Keratinocyte (primary cell): Measurements from ENCODE around the gene LDLRAD2. TPM values are rescaled to one million over a fixed set of nuclear protein-coding genes. Genes with fewer than 3 reads are reported as not detected.

Experiments
- DNase-seq: peaks from one replicate; pipeline ENCODE4 v3.0.0-alpha.2; 2011; ENCODE audit warnings: low read depth, missing footprints, low spot score
- FAIRE-seq: peaks from 2 replicates; lab custom pipeline; 2011; peaks lifted over from hg19 to GRCh38; lab: Jason Lieb, UNC
- H2AFZ ChIP-seq: 2 replicates; pipeline ENCODE4 v1.6.0; 2012; ENCODE audit warnings: low read length, control low read depth, inconsistent platforms; ENCODE audit not compliant: control insufficient read depth
- H3K27ac ChIP-seq: 2 replicates; pipeline ENCODE4 v1.5.1; 2011; ENCODE audit warnings: low read length; ENCODE audit not compliant: control insufficient read depth, insufficient read depth
- H3K27me3 ChIP-seq: 3 replicates; pipeline ENCODE4 v1.6.0; 2011; ENCODE audit warnings: low read length; ENCODE audit not compliant: control insufficient read depth, insufficient read depth; ENCODE audit errors: extremely low read depth
- H3K36me3 ChIP-seq, 2 experiments: 2 replicates in 1 of 2; 3 replicates in 1 of 2; pipeline ENCODE4 v1.5.1; 2011; ENCODE audit warnings: low read length in 2 of 2, mild to moderate bottlenecking in 1 of 2; ENCODE audit not compliant: control insufficient read depth in 2 of 2, insufficient read depth in 2 of 2; ENCODE audit errors: extremely low read depth in 1 of 2
- H3K4me1 ChIP-seq: 3 replicates; pipeline ENCODE4 v1.5.1; 2011; ENCODE audit warnings: low read length; ENCODE audit not compliant: control insufficient read depth, insufficient read depth; ENCODE audit errors: extremely low read depth
- H3K4me2 ChIP-seq: 3 replicates; pipeline ENCODE4 v1.6.0; 2011; ENCODE audit warnings: low read depth, low read length; ENCODE audit not compliant: control insufficient read depth, insufficient read depth; ENCODE audit errors: extremely low read depth
- H3K4me3 ChIP-seq, 3 experiments: fragments of 200-600 bp in 1 of 3; sonication (generic) in 1 of 3; 2 replicates in 2 of 3; 3 replicates in 1 of 3; pipeline ENCODE4 v1.5.1; 2011 to 2016; ENCODE audit warnings: low read length in 3 of 3, mild to moderate bottlenecking in 3 of 3, control low read depth in 2 of 3, inconsistent platforms in 1 of 3, low read depth in 1 of 3, mixed read lengths in 1 of 3, mixed run types in 1 of 3, moderate library complexity in 1 of 3; ENCODE audit not compliant: control insufficient read depth in 2 of 3, insufficient read depth in 2 of 3; ENCODE audit errors: extremely low read depth in 1 of 3
- H3K79me2 ChIP-seq: 2 replicates; pipeline ENCODE4 v1.6.0; 2012; ENCODE audit warnings: low read length; ENCODE audit not compliant: control insufficient read depth, insufficient read depth
- H3K9ac ChIP-seq: 3 replicates; pipeline ENCODE4 v1.6.0; 2011; ENCODE audit warnings: low read length; ENCODE audit not compliant: control insufficient read depth, insufficient read depth; ENCODE audit errors: extremely low read depth
- H3K9me1 ChIP-seq: 3 replicates; pipeline ENCODE4 v1.6.0; 2011; ENCODE audit warnings: low read length; ENCODE audit not compliant: control insufficient read depth, insufficient read depth; ENCODE audit errors: extremely low read depth
- H3K9me3 ChIP-seq: 2 replicates; pipeline ENCODE4 v1.5.1; 2012; ENCODE audit warnings: low read depth, low read length; ENCODE audit not compliant: control insufficient read depth
- H4K20me1 ChIP-seq: 3 replicates; pipeline ENCODE4 v1.6.0; 2011; ENCODE audit warnings: low read length; ENCODE audit not compliant: control insufficient read depth, insufficient read depth; ENCODE audit errors: extremely low read depth
- CTCF ChIP-seq, 3 experiments: IDR thresholded peaks in 1 of 3; conservative IDR thresholded peaks in 1 of 3; optimal IDR thresholded peaks in 1 of 3; 2 replicates in 2 of 3; 3 replicates in 1 of 3; pipeline versions ENCODE3 to v1.5.1; 2011; ENCODE audit warnings: low read length in 3 of 3, mild to moderate bottlenecking in 3 of 3, moderate library complexity in 2 of 3, control low read depth in 1 of 3, inconsistent platforms in 1 of 3; ENCODE audit not compliant: insufficient read depth in 2 of 3; ENCODE audit errors: extremely low read depth in 1 of 3
- EZH2 ChIP-seq: IDR thresholded peaks from one replicate; pipeline ENCODE4 v1.6.1; 2012; ENCODE audit warnings: inconsistent platforms, mild to moderate bottlenecking, low read length, moderate library complexity
- dilution Hi-C: fragments of 300-500 bp; cut with MboI; formaldehyde crosslinking; loops from one replicate; pipeline ENCODE4 v1.7.0; 2020; ENCODE audit warnings: low sequenced_read_pairs; ENCODE audit not compliant: extremely low pct_ligation_motif_present
- polyA plus RNA-seq, 5 experiments: library from polyadenylated mRNA; depleted of rRNA in 3 of 5; stranded (reverse) in 3 of 5; stranded (forward) in 1 of 5; unstranded in 1 of 5; fragments of >200 nt; gene quantifications; 1 replicate in 1 of 5; 2 replicates in 3 of 5; 3 replicates in 1 of 5; pipeline versions ENCODE4 v1.2.1 to v1.2.3, GENCODE V29; 2011 to 2012; ENCODE audit warnings: missing spikeins in 2 of 5, low read depth in 1 of 5, low replicate concordance in 1 of 5

Gene LDLRAD2
- polyA plus RNA-seq, 1 donor (not counting 4 experiments of a cell fraction or from before 2014, with no cell fraction given) = 0.07 TPM

GRCh38 chr1:21794656-21795055 is 17.4 kb upstream of the LDLRAD2 start:
- H4K20me1 ChIP-seq = no peaks in the 10 kb centered on the region

DNA sequence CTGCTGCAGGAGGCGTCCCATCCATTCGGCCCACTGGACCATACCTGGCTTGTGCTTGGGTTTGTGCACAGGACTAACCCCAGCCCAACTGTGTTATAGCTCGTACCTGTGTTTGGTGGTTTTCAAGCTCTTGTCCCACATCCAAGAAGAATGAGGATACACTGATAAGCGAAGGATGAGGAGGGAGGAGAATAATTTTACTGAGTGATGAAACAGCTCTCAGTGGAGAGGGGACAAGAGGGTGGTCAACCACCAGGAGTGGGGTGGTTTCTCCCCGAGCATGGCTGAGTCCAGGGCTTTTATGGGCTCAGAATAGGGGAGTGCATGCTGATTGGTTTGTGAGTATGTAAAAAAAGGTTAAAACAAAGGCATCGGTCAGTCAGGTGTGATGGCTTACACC is 17.0 kb upstream of the LDLRAD2 start:
- no peak for FAIRE-seq
- H3K9me3 ChIP-seq = peaks cover 4% of the 10 kb centered on the region
- H3K27ac ChIP-seq = no peak overlapping the region
- H2AFZ ChIP-seq = no peak overlapping the region
- H3K36me3 ChIP-seq = no peaks in the 10 kb centered on the region
- dilution Hi-C loops = no loop called here
- no peak overlapping the region for H3K4me2 ChIP-seq
- H3K9ac ChIP-seq = no peak overlapping the region
- H3K4me3 ChIP-seq = no peak overlapping the region
- DNase-seq = no peak
- no peaks in the 10 kb centered on the region for H3K27me3 ChIP-seq
- H3K79me2 ChIP-seq = no peaks in the 10 kb centered on the region
- peaks cover 3% of the 10 kb centered on the region for H3K4me1 ChIP-seq
- H4K20me1 ChIP-seq = no peaks in the 10 kb centered on the region
- no peaks in the 10 kb centered on the region for H3K9me1 ChIP-seq
- TF ChIP-seq EZH2 (no peak), CTCF (optimal IDR thresholded peaks at IDR 0.05 in 1 of 3, IDR thresholded peaks at IDR 0.05 in 1 of 3, conservative IDR thresholded peaks at IDR 0.05 in 1 of 3; ENCODE audit: extremely low read depth in 1 of 3, insufficient read depth in 2 of 3, low read length in 3 of 3) (no peak)

More at GRCh38 chr1:21794656-21795055, 17.4 kb upstream of the LDLRAD2 start:
- Histone ChIP-seq H2AFZ (no peak overlapping the region), H3K4me1 (peaks cover 3% of the 10 kb centered on the region), H3K9ac (no peak overlapping the region), H3K4me2 (no peak overlapping the region), H3K27ac (no peak overlapping the region), H3K36me3 (no peaks in the 10 kb centered on the region), H3K27me3 (no peaks in the 10 kb centered on the region), H3K4me3 (no peak overlapping the region), H3K9me1 (no peaks in the 10 kb centered on the region), H3K9me3 (peaks cover 4% of the 10 kb centered on the region), H3K79me2 (no peaks in the 10 kb centered on the region)
- dilution Hi-C loops = no loop called here
- TF ChIP-seq EZH2 (no peak), CTCF (optimal IDR thresholded peaks at IDR 0.05 in 1 of 3, IDR thresholded peaks at IDR 0.05 in 1 of 3, conservative IDR thresholded peaks at IDR 0.05 in 1 of 3; ENCODE audit: extremely low read depth in 1 of 3, insufficient read depth in 2 of 3, low read length in 3 of 3) (no peak)
- no peak for DNase-seq
- no peak for FAIRE-seq
